ENCODE results near the gene UVRAG. TPM values are rescaled to one million over a fixed set of nuclear protein-coding genes. Genes with fewer than 3 reads are reported as not detected.
"Not testable (repeated sequence)": the region's sequence is repeated elsewhere in the genome, so short reads cannot be mapped to it uniquely, and the experiment has no call there.

The UVRAG gene
- total RNA-seq, 1 donor = 28.2 TPM

DNA sequence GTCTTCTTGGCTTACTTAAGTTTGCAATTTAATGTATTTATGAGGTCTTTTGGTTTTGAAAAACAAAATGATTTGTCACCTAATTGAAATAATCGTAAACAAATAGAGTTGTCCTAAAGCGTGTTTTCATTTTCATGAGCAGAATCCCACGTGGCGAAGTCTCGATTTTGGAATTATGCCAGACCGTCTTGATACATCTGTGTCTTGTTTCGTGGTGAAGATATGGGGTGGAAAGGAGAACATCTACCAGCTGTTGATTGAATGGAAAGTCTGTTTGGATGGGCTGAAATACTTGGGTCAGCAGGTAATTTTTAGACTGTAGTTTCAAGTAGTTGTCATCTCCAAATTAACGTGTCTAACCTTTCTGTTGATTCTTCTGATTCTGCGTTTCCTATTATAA lies 64.7 kb downstream of the UVRAG start:
- H3K27ac ChIP-seq (ENCODE audit: low read depth, low read length) = no peak overlapping the region
- H3K4me3 ChIP-seq (ENCODE audit: insufficient read depth, low read length) = no peak overlapping the region
- DNase-seq (ENCODE audit: insufficient read length, low spot score, missing footprints) = no peak
- H3K9me3 ChIP-seq (ENCODE audit: low read depth, low read length) = no peaks in the 10 kb centered on the region
- H3K4me1 ChIP-seq (ENCODE audit: insufficient read depth, low read length) = no peaks in the 10 kb centered on the region
- TF ChIP-seq CTCF (IDR thresholded peaks at IDR 0.05; ENCODE audit: extremely low read depth, low read depth, low read length) = no peak
- no peaks in the 10 kb centered on the region for H3K27me3 ChIP-seq (ENCODE audit: insufficient read depth, low read length)
- peaks cover 10% of the 10 kb centered on the region for H3K79me2 ChIP-seq (ENCODE audit: insufficient read depth, low read length)
- H4K20me1 ChIP-seq (ENCODE audit: insufficient read depth, low read length) = peaks cover 5% of the 10 kb centered on the region
- no peak overlapping the region for H2AFZ ChIP-seq (ENCODE audit: low read length)
- no peak overlapping the region for H3K4me2 ChIP-seq (ENCODE audit: insufficient read depth, low read length)
- peaks cover 3% of the 10 kb centered on the region for H3K36me3 ChIP-seq (ENCODE audit: insufficient read depth, low read length)

- H3K9me3 ChIP-seq (ENCODE audit: low read depth, low read length); H4K20me1 ChIP-seq (ENCODE audit: insufficient read depth, low read length); H3K36me3 ChIP-seq (ENCODE audit: insufficient read depth, low read length); H3K4me2 ChIP-seq (ENCODE audit: insufficient read depth, low read length); H3K27ac ChIP-seq (ENCODE audit: low read depth, low read length); H3K27me3 ChIP-seq (ENCODE audit: insufficient read depth, low read length); H3K4me3 ChIP-seq (ENCODE audit: insufficient read depth, low read length); H3K4me1 ChIP-seq (ENCODE audit: insufficient read depth, low read length); H2AFZ ChIP-seq (ENCODE audit: low read length); H3K79me2 ChIP-seq (ENCODE audit: insufficient read depth, low read length); DNase-seq (ENCODE audit: insufficient read length, low spot score, missing footprints): not testable (repeated sequence)
These were observed 65.3 kb downstream of the UVRAG start for GRCh38 chr11:75880343-75880742.

GRCh38 chr11:75884321-75884720 lies 69.3 kb downstream of the UVRAG start:
- Histone ChIP-seq H3K36me3 (ENCODE audit: insufficient read depth, low read length) (peaks cover 3% of the 10 kb centered on the region), H4K20me1 (ENCODE audit: insufficient read depth, low read length) (no peaks in the 10 kb centered on the region), H3K27ac (ENCODE audit: low read depth, low read length) (no peak overlapping the region), H3K4me1 (ENCODE audit: insufficient read depth, low read length) (no peaks in the 10 kb centered on the region), H3K4me2 (ENCODE audit: insufficient read depth, low read length) (no peak overlapping the region), H3K9me3 (ENCODE audit: low read depth, low read length) (no peaks in the 10 kb centered on the region), H3K27me3 (ENCODE audit: insufficient read depth, low read length) (no peaks in the 10 kb centered on the region), H2AFZ (ENCODE audit: low read length) (no peak overlapping the region), H3K4me3 (ENCODE audit: insufficient read depth, low read length) (no peak overlapping the region), H3K79me2 (ENCODE audit: insufficient read depth, low read length) (peaks cover 5% of the 10 kb centered on the region)
- TF ChIP-seq CTCF (IDR thresholded peaks at IDR 0.05; ENCODE audit: extremely low read depth, low read depth, low read length) = no peak
- DNase-seq (ENCODE audit: insufficient read length, low spot score, missing footprints) = no peak

GRCh38 chr11:75888416-75888815 lies 73.4 kb downstream of the UVRAG start:
- no peak for TF ChIP-seq CTCF (IDR thresholded peaks at IDR 0.05; ENCODE audit: extremely low read depth, low read depth, low read length)
- no peak overlapping the region for H3K4me2 ChIP-seq (ENCODE audit: insufficient read depth, low read length)

More at GRCh38 chr11:75888416-75888815, 73.4 kb downstream of the UVRAG start:
- Histone ChIP-seq H2AFZ (ENCODE audit: low read length) (no peak overlapping the region), H3K4me3 (ENCODE audit: insufficient read depth, low read length) (no peak overlapping the region), H3K79me2 (ENCODE audit: insufficient read depth, low read length) (peaks cover 6% of the 10 kb centered on the region), H3K27ac (ENCODE audit: low read depth, low read length) (no peak overlapping the region), H3K9me3 (ENCODE audit: low read depth, low read length) (no peaks in the 10 kb centered on the region), H3K36me3 (ENCODE audit: insufficient read depth, low read length) (peaks cover 7% of the 10 kb centered on the region), H4K20me1 (ENCODE audit: insufficient read depth, low read length) (no peaks in the 10 kb centered on the region), H3K27me3 (ENCODE audit: insufficient read depth, low read length) (no peaks in the 10 kb centered on the region), H3K4me1 (ENCODE audit: insufficient read depth, low read length) (no peaks in the 10 kb centered on the region)
- DNase-seq (ENCODE audit: insufficient read length, low spot score, missing footprints) = no peak

Data from osteoblast (primary cell).